ENCODE measurements around the gene TRMT44.

Gene TRMT44

GRCh38 chr4:8492174-8492573, 51.6 kb downstream of the TRMT44 start:
- DNase-seq (ENCODE audit: low read depth in 2 of 2), result no peak

DNA sequence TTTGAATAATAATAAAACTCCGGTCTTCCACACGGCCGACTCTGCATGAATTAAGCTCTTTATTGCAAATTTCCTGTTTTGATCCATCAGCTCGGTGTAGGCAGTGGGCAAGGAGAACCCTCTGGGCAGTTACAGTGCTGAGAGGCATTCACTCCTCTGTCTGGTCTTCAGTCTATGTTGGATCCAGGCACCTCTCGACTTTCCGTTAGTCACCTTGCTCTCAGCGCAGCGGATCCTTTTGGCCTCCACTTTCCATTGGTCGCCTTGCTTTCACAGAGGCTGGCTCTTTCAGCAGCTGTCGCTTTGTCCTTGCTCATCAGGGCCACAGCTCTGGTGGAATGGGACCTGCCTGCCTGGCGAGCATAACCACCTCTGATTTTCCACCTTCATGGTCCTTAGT, 52.9 kb downstream of the TRMT44 start:
- no peak for DNase-seq (ENCODE audit: low read depth in 2 of 2)

DNA sequence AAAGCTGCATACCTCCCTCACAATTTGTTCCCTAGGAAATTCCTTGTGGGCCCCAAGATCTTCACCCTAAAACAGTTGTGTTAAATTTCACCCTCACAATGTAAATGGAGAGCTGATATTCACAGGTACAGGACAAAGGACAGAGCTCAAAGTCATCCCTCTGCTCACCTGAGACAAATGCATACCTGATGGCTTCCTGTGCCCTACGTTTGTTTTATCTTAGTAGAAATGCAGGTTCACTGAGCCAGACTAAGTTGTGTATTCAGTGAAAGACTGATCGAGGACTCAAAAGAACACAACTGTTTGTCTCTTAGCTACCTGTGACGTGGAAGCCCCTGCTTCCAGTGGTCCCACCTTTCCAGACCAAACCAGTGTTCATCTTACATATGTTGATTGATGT, 53.6 kb downstream of the TRMT44 start:
- no peak for DNase-seq (ENCODE audit: low read depth in 2 of 2)

DNA sequence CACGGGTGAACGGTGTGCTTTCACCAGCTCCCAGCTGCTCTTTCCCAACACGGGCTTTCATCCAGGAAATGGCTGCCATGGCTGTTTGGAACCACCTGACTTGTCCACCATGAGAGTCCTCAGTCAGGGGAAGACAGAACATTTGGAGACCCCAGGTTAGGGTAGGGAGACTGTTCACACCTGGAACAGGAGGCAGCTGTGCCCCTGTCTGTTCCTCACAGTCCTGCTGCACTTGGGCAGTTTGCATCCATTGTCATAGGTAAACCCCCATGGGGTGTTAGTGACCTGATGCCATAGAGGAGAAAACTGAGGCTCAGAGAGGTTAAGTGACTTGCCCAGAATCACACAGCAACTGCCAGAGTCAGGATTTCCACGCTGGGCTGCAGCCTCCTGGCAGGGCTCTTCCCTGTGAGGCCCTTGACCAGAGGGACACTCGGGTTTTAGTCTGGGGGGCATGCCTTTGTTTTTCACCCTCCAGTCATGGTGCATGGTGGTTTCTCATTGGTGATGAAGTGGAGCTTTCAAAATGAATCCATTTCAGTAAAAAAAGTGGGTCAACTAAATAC, 54.5 kb downstream of the TRMT44 start:
- DNase-seq (ENCODE audit: low read depth in 2 of 2), result no peak

DNA sequence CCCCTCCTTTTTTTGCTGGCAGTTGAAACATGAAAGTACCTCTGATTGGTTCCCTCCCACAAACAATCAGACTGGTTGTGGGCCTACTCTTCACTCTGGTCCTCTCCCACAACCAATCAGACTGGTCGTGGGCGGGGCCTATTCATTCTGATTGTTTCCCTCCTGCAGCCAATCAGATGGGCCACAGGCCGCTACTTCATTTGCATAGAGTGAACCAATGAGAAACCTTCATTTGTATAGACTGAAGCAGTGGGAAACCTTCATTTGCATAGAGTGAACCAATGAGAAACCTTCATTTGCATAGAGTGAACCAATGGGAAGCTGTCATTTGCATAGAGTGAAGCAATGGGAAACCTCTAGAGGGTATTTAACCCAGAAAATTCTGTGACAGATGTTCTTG, 55.2 kb downstream of the TRMT44 start:
- DNase-seq (ENCODE audit: low read depth in 2 of 2), result no peak

- DNase-seq (ENCODE audit: low read depth in 2 of 2), result no peak
Observed at GRCh38 chr4:8497762-8498161, 57.2 kb downstream of the TRMT44 start.

- no peak for DNase-seq (ENCODE audit: low read depth in 2 of 2)
Observed at GRCh38 chr4:8500966-8501365, 60.4 kb downstream of the TRMT44 start.

DNA sequence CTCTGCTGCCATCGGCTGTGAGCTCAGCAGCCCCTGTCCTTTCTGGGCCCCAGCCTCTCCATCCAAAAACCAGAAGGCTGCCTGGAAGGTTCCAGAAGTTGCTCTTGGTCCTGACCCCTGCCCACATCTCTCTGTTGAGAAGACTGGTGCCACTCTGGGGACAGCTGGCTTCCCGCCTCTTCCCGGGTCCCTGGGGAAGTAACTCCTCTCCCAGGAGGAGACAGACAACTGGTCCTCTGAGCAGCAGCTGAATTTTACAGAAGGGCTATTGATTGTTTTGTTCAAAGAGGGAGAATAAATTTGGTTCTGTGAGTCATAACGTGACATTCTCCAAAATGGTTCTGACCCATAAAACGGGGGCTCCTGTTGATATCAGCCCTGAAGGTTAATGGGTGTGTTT, 61.2 kb downstream of the TRMT44 start:
- DNase-seq (ENCODE audit: low read depth in 2 of 2), result no peak

GRCh38 chr4:8502371-8502770, 61.8 kb downstream of the TRMT44 start:
- no peak for DNase-seq (ENCODE audit: low read depth in 2 of 2)

GRCh38 chr4:8502836-8503585, 62.4 kb downstream of the TRMT44 start:
- DNase-seq (ENCODE audit: low read depth in 2 of 2), result no peak

- no peak for DNase-seq (ENCODE audit: low read depth in 2 of 2)
Observed at GRCh38 chr4:8503801-8504200, 63.2 kb downstream of the TRMT44 start.

GRCh38 chr4:8504279-8505007, 63.9 kb downstream of the TRMT44 start:
- no peak for DNase-seq (ENCODE audit: low read depth in 2 of 2)

GRCh38 chr4:8505229-8505628, 64.7 kb downstream of the TRMT44 start:
- DNase-seq (ENCODE audit: low read depth in 2 of 2), result no peak

GRCh38 chr4:8506006-8506372, 65.4 kb downstream of the TRMT44 start:
- no peak for DNase-seq (ENCODE audit: low read depth in 2 of 2)

DNA sequence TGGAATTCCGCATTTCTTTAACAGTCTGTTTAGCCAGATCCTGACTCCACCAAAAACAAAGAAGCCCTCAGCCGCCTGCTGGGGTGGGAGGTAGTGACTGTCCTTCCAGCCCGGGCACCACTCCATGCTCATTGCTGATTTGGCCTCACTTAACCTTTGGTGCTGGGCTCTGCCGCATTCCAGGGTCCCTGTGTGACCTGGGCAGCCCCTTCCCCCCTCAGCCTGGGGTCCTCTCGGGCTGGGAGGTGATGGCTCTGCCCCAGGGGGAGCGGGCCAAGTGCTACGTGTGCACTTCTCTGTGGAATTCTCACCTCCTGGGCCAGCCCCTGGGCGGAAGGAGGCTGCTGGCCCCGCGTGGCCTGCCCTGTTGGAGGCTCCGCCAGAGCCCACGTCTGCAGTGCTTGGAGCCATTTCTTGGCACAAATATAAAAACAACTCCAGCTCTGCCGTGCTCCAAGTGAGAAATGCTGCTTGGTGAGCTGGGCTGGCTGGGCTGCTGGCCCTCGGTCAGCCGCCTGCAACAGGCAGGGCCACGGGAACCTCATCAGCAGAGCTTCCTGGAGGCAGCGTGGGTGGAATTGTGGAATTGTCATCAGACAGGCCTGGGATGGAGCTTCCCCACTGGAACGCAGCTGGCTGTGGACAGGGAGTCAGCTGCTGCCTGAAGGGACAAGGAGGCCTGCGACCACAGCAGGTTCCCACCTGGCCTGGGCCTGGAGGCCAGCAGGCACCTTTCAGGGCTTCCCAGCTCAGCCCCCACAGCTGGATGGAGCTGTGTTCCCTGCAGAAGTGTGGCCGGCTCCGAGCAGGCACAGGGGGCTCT, 66.0 kb downstream of the TRMT44 start:
- no peak for DNase-seq (ENCODE audit: low read depth in 2 of 2)

DNA sequence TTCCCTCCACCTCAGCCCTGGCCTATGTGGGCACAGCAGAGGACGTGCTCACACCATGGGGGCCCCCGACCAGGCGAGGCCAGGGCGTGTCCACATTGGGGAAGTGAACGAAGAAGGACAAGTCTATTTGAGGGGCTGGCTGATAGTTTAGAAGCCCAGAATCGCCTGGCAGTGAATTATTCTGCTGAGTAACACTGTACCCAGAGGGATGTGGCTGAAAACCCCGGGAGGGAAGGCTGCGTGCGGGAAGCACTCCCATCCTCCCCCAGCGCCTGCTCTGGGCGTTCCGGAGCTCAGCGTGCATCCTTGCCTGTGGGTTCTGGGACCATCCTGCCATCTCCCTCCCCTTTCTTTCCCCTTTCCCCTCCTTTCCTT, 66.6 kb downstream of the TRMT44 start:
- no peak for DNase-seq (ENCODE audit: low read depth in 2 of 2)

GRCh38 chr4:8507624-8508023, 67.0 kb downstream of the TRMT44 start:
- no peak for DNase-seq (ENCODE audit: low read depth in 2 of 2)

GRCh38 chr4:8508266-8508665, 67.7 kb downstream of the TRMT44 start:
- no peak for DNase-seq (ENCODE audit: low read depth in 2 of 2)

DNA sequence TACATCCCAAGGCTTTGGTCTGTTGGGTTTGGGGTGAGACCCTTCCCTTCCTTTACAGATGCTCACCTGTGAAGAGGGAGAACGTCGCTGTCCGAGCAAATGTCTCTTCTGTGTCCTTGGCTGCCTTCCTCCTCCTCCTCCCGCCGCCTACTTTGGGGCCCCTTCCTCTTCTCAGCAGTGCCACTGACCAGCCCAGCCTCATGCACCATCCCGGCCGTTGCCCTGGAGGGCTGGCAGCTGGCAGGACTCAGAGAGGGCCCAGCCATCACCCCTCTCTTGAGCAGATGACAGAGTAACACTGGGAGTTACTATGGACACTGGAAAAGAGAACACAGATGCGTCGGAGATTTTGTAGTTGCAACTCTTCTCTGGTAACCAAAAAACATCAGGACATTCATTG, 68.2 kb downstream of the TRMT44 start:
- no peak for DNase-seq (ENCODE audit: low read depth in 2 of 2)

DNA sequence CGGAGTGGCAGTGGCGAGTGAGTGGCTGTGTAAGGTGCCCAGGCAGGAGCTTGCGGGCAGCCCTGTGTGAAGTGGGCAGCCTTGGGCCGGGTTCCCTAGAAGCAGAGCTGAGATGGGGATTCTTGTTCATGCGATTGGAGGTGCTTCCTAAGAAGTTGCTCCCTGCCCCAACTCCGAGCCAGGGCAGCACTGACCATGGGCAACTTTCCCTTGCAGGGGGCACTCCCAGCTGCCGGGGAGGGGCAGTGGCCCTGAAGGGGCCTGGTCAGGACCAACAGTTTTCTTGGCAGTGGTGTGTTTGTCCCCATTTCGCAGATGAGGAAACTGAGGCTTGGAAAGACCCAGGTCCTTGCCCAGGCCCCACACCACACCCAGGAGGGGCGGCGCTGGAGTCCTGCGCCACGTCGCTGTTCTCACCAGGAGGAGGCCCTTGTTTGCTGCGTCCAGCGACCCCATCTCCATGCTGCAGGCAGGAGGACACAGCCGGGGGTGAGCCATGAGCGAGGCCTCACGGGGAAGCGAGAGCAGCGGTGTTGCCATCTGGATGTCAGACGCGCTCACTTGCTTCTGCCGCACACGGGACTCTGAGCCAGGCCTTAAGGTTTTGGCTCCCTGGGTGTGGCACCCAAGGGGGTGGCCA, 68.9 kb downstream of the TRMT44 start:
- DNase-seq (ENCODE audit: low read depth in 2 of 2), result no peak

- DNase-seq (ENCODE audit: low read depth in 2 of 2), result no peak
Observed at GRCh38 chr4:8510191-8510590, 69.6 kb downstream of the TRMT44 start.
